Astrocyte (in vitro differentiated cells and primary cell): Measurements from ENCODE around the gene GET3. TPM values are rescaled to one million over a fixed set of nuclear protein-coding genes. Genes with fewer than 3 reads are reported as not detected.
"Not testable (repeated sequence)": the region's sequence is repeated elsewhere in the genome, so short reads cannot be mapped to it uniquely, and the experiment has no call there.

Source experiments
- DNase-seq: peaks from one replicate; pipeline ENCODE4 v3.0.0-alpha.2; 2010; ENCODE audit warnings: low read depth
- FAIRE-seq: peaks from 2 replicates; lab custom pipeline; 2011; peaks lifted over from hg19 to GRCh38; lab: Jason Lieb, UNC
- H2AFZ ChIP-seq: 2 replicates; pipeline ENCODE4 v1.6.0; 2012; ENCODE audit warnings: low read depth, low read length, inconsistent platforms
- H3K27ac ChIP-seq: 2 replicates; pipeline ENCODE4 v1.5.1; 2011; ENCODE audit warnings: low read depth, low read length, inconsistent platforms
- H3K27me3 ChIP-seq: 2 replicates; pipeline ENCODE4 v1.6.0; 2011; ENCODE audit warnings: low read length, inconsistent platforms; ENCODE audit not compliant: insufficient read depth
- H3K36me3 ChIP-seq: 2 replicates; pipeline ENCODE4 v1.5.1; 2011; ENCODE audit warnings: low read length, inconsistent platforms; ENCODE audit not compliant: insufficient read depth
- H3K4me1 ChIP-seq: 2 replicates; pipeline ENCODE4 v1.5.1; 2011; ENCODE audit warnings: low read length, inconsistent platforms; ENCODE audit not compliant: insufficient read depth
- H3K4me2 ChIP-seq: 2 replicates; pipeline ENCODE4 v1.6.0; 2012; ENCODE audit warnings: low read length, inconsistent platforms
- H3K4me3 ChIP-seq: 2 replicates; pipeline ENCODE4 v1.5.1; 2011; ENCODE audit warnings: low read depth, mild to moderate bottlenecking, low read length, inconsistent platforms; ENCODE audit not compliant: insufficient read depth
- H3K79me2 ChIP-seq: 2 replicates; pipeline ENCODE4 v1.6.0; 2012; ENCODE audit warnings: mild to moderate bottlenecking, low read length, inconsistent platforms; ENCODE audit not compliant: insufficient read depth
- H3K9ac ChIP-seq: 2 replicates; pipeline ENCODE4 v1.6.0; 2012; ENCODE audit warnings: mild to moderate bottlenecking, low read length, inconsistent platforms
- H3K9me3 ChIP-seq: 2 replicates; pipeline ENCODE4 v1.5.1; 2012; ENCODE audit warnings: low read depth, mild to moderate bottlenecking, low read length, inconsistent platforms; ENCODE audit not compliant: insufficient read depth
- H4K20me1 ChIP-seq: 2 replicates; pipeline ENCODE4 v1.6.0; 2012; ENCODE audit warnings: low read length, inconsistent platforms; ENCODE audit not compliant: insufficient read depth
- H3K27ac Mint-ChIP-seq: one replicate; pipeline ENCODE4 v1.8.0; 2021; ENCODE audit warnings: mild to moderate bottlenecking, mixed read lengths; ENCODE audit not compliant: unreplicated experiment
- H3K27me3 Mint-ChIP-seq: one replicate; pipeline ENCODE4 v1.8.0; 2021; ENCODE audit warnings: low read depth, mixed read lengths; ENCODE audit not compliant: unreplicated experiment
- H3K36me3 Mint-ChIP-seq: one replicate; pipeline ENCODE4 v1.8.0; 2021; ENCODE audit warnings: low read depth, mixed read lengths; ENCODE audit not compliant: unreplicated experiment
- H3K4me1 Mint-ChIP-seq: one replicate; pipeline ENCODE4 v1.8.0; 2021; ENCODE audit warnings: low read depth, mixed read lengths; ENCODE audit not compliant: unreplicated experiment
- H3K4me3 Mint-ChIP-seq: one replicate; pipeline ENCODE4 v1.8.0; 2021; ENCODE audit warnings: mild to moderate bottlenecking, moderate library complexity, mixed read lengths; ENCODE audit not compliant: unreplicated experiment
- H3K9me3 Mint-ChIP-seq: one replicate; pipeline ENCODE4 v1.8.0; 2021; ENCODE audit warnings: mild to moderate bottlenecking, mixed read lengths; ENCODE audit not compliant: unreplicated experiment
- EZH2 ChIP-seq: IDR thresholded peaks from 2 replicates; pipeline ENCODE4 v1.6.1; 2012; ENCODE audit warnings: mild to moderate bottlenecking, low read length, inconsistent platforms; ENCODE audit not compliant: insufficient read depth
- total RNA-seq: library from RNA; stranded (reverse); gene quantifications from 2 replicates; pipeline ENCODE4 v1.2.1, GENCODE V29; 2021
- TF ChIP-seq, protein P1 (sequence below): IDR thresholded peaks from 2 replicates; pipeline ENCODE4 v1.5.1; 2011; ENCODE audit warnings: low read depth, mild to moderate bottlenecking, inconsistent platforms, low read length, moderate library complexity; ENCODE audit not compliant: insufficient read depth

The GET3 gene
- total RNA-seq, 1 donor from 2014 or later: 66.8 TPM

GRCh38 chr19:12696366-12697335 lies 40.6 kb upstream of the GET3 start, which contains the start of gene FBXW9:
Gene FBXW9 (minus strand): TSS chr19:12696631. CDS start chr19:12696581, 50 bp downstream.
- no peak for FAIRE-seq
- peak within 1 kb of the TSS; percentile 86 for H3K9ac ChIP-seq
- peaks cover 3% of the 10 kb centered on the region for H3K79me2 ChIP-seq
- peaks cover 15% of the 10 kb centered on the region for H3K4me1 ChIP-seq
- Mint-ChIP-seq H3K9me3 (no peaks in the 10 kb centered on the region), H3K4me3 (peak within 1 kb of the TSS; percentile 87), H3K36me3 (peaks cover 6% of the 10 kb centered on the region), H3K27ac (peak within 1 kb of the TSS; percentile 90), H3K4me1 (peaks cover 5% of the 10 kb centered on the region), H3K27me3 (no peaks in the 10 kb centered on the region)
- TF ChIP-seq, protein P1, sequence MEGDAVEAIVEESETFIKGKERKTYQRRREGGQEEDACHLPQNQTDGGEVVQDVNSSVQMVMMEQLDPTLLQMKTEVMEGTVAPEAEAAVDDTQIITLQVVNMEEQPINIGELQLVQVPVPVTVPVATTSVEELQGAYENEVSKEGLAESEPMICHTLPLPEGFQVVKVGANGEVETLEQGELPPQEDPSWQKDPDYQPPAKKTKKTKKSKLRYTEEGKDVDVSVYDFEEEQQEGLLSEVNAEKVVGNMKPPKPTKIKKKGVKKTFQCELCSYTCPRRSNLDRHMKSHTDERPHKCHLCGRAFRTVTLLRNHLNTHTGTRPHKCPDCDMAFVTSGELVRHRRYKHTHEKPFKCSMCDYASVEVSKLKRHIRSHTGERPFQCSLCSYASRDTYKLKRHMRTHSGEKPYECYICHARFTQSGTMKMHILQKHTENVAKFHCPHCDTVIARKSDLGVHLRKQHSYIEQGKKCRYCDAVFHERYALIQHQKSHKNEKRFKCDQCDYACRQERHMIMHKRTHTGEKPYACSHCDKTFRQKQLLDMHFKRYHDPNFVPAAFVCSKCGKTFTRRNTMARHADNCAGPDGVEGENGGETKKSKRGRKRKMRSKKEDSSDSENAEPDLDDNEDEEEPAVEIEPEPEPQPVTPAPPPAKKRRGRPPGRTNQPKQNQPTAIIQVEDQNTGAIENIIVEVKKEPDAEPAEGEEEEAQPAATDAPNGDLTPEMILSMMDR: no peak
- TF ChIP-seq EZH2: no peak
- H3K27me3 ChIP-seq: no peaks in the 10 kb centered on the region
- H3K27ac ChIP-seq: peak within 1 kb of the TSS; percentile 22
- H4K20me1 ChIP-seq: peaks cover 2% of the 10 kb centered on the region
- H3K4me2 ChIP-seq: peak within 1 kb of the TSS; percentile 88
- peak within 1 kb of the TSS; percentile 91 for H2AFZ ChIP-seq
- H3K9me3 ChIP-seq: no peaks in the 10 kb centered on the region
- peaks cover 13% of the 10 kb centered on the region for H3K36me3 ChIP-seq
- peak; percentile 90 for DNase-seq
- H3K4me3 ChIP-seq: peak within 1 kb of the TSS; percentile 86

- peak overlapping the region; percentile 34 for H3K27ac Mint-ChIP-seq
- H3K4me3 Mint-ChIP-seq: not testable (repeated sequence)
Observed at GRCh38 chr19:12697425-12697824, 39.9 kb upstream of the GET3 start.

DNA sequence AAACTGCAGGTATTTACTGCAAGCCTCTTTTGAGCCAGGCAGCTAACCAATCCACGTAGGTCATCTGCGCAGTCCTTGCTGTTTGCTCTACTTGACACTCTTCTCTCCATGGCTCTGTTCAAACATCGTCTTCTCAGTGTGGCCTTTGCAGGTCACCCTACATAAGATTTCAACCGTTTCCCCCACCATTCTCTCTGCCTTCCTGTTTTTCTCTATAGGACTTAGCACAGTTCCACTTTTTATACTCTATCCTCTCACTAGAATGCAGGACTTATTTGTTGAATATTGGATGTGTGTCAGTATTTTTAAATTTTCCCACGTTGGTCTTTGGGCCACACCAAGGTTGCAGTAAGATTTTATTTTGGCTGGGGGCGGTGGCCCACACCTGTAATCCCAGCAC lies 39.2 kb upstream of the GET3 start:
- peak overlapping the region; percentile 32 for H3K4me3 Mint-ChIP-seq
- no peak overlapping the region for H3K4me2 ChIP-seq
- no peak for TF ChIP-seq EZH2
- TF ChIP-seq, protein P1: no peak
- no peaks in the 10 kb centered on the region for H3K9me3 ChIP-seq
- H3K27me3 Mint-ChIP-seq: no peaks in the 10 kb centered on the region
- H3K27ac Mint-ChIP-seq: no peak overlapping the region
- no peak overlapping the region for H3K4me3 ChIP-seq
- H2AFZ ChIP-seq: no peak overlapping the region
- no peaks in the 10 kb centered on the region for H3K9me3 Mint-ChIP-seq
- peaks cover 18% of the 10 kb centered on the region for H3K36me3 ChIP-seq
- peaks cover 15% of the 10 kb centered on the region for H3K4me1 ChIP-seq
- H3K4me1 Mint-ChIP-seq: peaks cover 5% of the 10 kb centered on the region
- peaks cover 6% of the 10 kb centered on the region for H3K79me2 ChIP-seq
- H3K9ac ChIP-seq: no peak overlapping the region
- no peak overlapping the region for H3K27ac ChIP-seq
- no peak for DNase-seq
- H4K20me1 ChIP-seq: peaks cover 14% of the 10 kb centered on the region
- H3K27me3 ChIP-seq: no peaks in the 10 kb centered on the region
- no peak for FAIRE-seq
- H3K36me3 Mint-ChIP-seq: peaks cover 11% of the 10 kb centered on the region

More at GRCh38 chr19:12697425-12697824, 39.9 kb upstream of the GET3 start:
- not testable (repeated sequence) for H3K36me3 Mint-ChIP-seq, H3K4me3 ChIP-seq, H3K27ac ChIP-seq, H2AFZ ChIP-seq, H3K9me3 ChIP-seq, H3K79me2 ChIP-seq, H3K27me3 ChIP-seq, H3K9me3 Mint-ChIP-seq, H3K9ac ChIP-seq, H3K4me1 Mint-ChIP-seq, FAIRE-seq, H3K27me3 Mint-ChIP-seq, H3K4me2 ChIP-seq, H4K20me1 ChIP-seq, DNase-seq
- Histone ChIP-seq H3K36me3 (peaks cover 13% of the 10 kb centered on the region), H3K4me1 (peaks cover 15% of the 10 kb centered on the region)
